GM12892 (cell line): ENCODE measurements around the gene SCAND1.

Source experiments
- POLR2A ChIP-seq: IDR thresholded peaks from 2 replicates; pipeline ENCODE4 v1.6.1; 2011; ENCODE audit warnings: low read depth, low read length, control low read depth
- POLR2AphosphoS5 ChIP-seq: IDR thresholded peaks from 2 replicates; pipeline ENCODE4 v1.6.1; 2011; ENCODE audit warnings: low read depth, low read length, control low read depth
- TAF1 ChIP-seq: IDR thresholded peaks from 2 replicates; pipeline ENCODE4 v1.6.1; 2011; ENCODE audit warnings: low read depth, mild to moderate bottlenecking, control low read depth, low read length, borderline replicate concordance

DNA sequence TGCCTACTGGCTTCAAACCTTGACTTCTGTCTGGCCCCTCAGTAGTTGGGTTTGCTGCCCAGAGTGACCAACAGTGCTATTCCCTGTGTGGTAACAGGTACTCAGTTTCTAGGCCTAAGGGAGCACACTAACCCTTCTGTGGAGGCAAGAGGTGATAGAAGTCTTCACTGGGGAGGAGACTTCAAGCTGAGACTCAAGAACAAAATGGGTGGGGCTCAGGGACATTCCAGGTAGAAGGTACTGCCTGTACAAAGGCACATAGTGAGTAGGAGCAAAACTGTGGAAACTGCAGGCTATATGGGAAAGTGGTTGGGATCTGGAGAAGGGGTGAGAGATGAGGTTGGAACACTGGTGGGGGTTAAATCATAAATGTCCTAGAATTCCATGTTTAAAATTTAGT is 2.3 kb upstream of the SCAND1 start:
- TF ChIP-seq POLR2AphosphoS5 (no peak), POLR2A (no peak), TAF1 (no peak)
